ENCODE measurements around the gene RBMS1.

Gene RBMS1

GRCh38 chr2:160512491-160512890 is 18.9 kb upstream of the RBMS1 start:
- Mint-ChIP-seq H3K4me1 (ENCODE audit: low read depth) (peaks cover 26% of the 10 kb centered on the region), H3K36me3 (ENCODE audit: low read depth) (no peaks in the 10 kb centered on the region), H3K9me3 (no peaks in the 10 kb centered on the region), H3K27ac (no peak overlapping the region), H3K4me3 (no peak overlapping the region), H3K27me3 (ENCODE audit: low read depth) (no peaks in the 10 kb centered on the region)

GRCh38 chr2:160510617-160511016 is 17.0 kb upstream of the RBMS1 start:
- Mint-ChIP-seq H3K4me1 (ENCODE audit: low read depth) (peaks cover 23% of the 10 kb centered on the region), H3K27me3 (ENCODE audit: low read depth) (no peaks in the 10 kb centered on the region), H3K36me3 (ENCODE audit: low read depth) (no peaks in the 10 kb centered on the region), H3K9me3 (no peaks in the 10 kb centered on the region), H3K27ac (no peak overlapping the region), H3K4me3 (no peak overlapping the region)

- Mint-ChIP-seq H3K4me3 (no peak overlapping the region), H3K9me3 (no peaks in the 10 kb centered on the region), H3K4me1 (ENCODE audit: low read depth) (peaks cover 15% of the 10 kb centered on the region), H3K27ac (no peak overlapping the region), H3K36me3 (ENCODE audit: low read depth) (no peaks in the 10 kb centered on the region), H3K27me3 (ENCODE audit: low read depth) (no peaks in the 10 kb centered on the region)
Measured at GRCh38 chr2:160509016-160509415, 15.4 kb upstream of the RBMS1 start.

GRCh38 chr2:160507464-160507863 is 13.9 kb upstream of the RBMS1 start:
- no peaks in the 10 kb centered on the region for H3K27me3 Mint-ChIP-seq (ENCODE audit: low read depth)
- no peak overlapping the region for H3K4me3 Mint-ChIP-seq
- H3K36me3 Mint-ChIP-seq (ENCODE audit: low read depth), result no peaks in the 10 kb centered on the region
- H3K4me1 Mint-ChIP-seq (ENCODE audit: low read depth), result peaks cover 15% of the 10 kb centered on the region
- no peaks in the 10 kb centered on the region for H3K9me3 Mint-ChIP-seq
- no peak overlapping the region for H3K27ac Mint-ChIP-seq

GRCh38 chr2:160507046-160507407 is 13.4 kb upstream of the RBMS1 start:
- Mint-ChIP-seq H3K27ac (peak overlapping the region; percentile 50), H3K4me3 (peak overlapping the region; percentile 36), H3K36me3 (ENCODE audit: low read depth) (no peaks in the 10 kb centered on the region), H3K4me1 (ENCODE audit: low read depth) (peaks cover 15% of the 10 kb centered on the region), H3K9me3 (no peaks in the 10 kb centered on the region), H3K27me3 (ENCODE audit: low read depth) (no peaks in the 10 kb centered on the region)

GRCh38 chr2:160506371-160507045 is 12.9 kb upstream of the RBMS1 start:
- H3K4me3 Mint-ChIP-seq, result peak overlapping the region; percentile 36
- H3K36me3 Mint-ChIP-seq (ENCODE audit: low read depth), result no peaks in the 10 kb centered on the region
- peaks cover 15% of the 10 kb centered on the region for H3K4me1 Mint-ChIP-seq (ENCODE audit: low read depth)
- no peaks in the 10 kb centered on the region for H3K27me3 Mint-ChIP-seq (ENCODE audit: low read depth)
- H3K9me3 Mint-ChIP-seq, result no peaks in the 10 kb centered on the region
- H3K27ac Mint-ChIP-seq, result no peak overlapping the region

- Mint-ChIP-seq H3K27me3 (ENCODE audit: low read depth) (no peaks in the 10 kb centered on the region), H3K4me1 (ENCODE audit: low read depth) (peaks cover 15% of the 10 kb centered on the region), H3K36me3 (ENCODE audit: low read depth) (no peaks in the 10 kb centered on the region), H3K9me3 (no peaks in the 10 kb centered on the region), H3K4me3 (no peak overlapping the region), H3K27ac (no peak overlapping the region)
Measured at GRCh38 chr2:160505256-160505655, 11.6 kb upstream of the RBMS1 start.

GRCh38 chr2:160502478-160502877 is 8.9 kb upstream of the RBMS1 start:
- H3K4me1 Mint-ChIP-seq (ENCODE audit: low read depth), result peaks cover 10% of the 10 kb centered on the region
- no peaks in the 10 kb centered on the region for H3K27me3 Mint-ChIP-seq (ENCODE audit: low read depth)
- H3K4me3 Mint-ChIP-seq, result no peak overlapping the region
- H3K27ac Mint-ChIP-seq, result no peak overlapping the region
- H3K36me3 Mint-ChIP-seq (ENCODE audit: low read depth), result no peaks in the 10 kb centered on the region
- no peaks in the 10 kb centered on the region for H3K9me3 Mint-ChIP-seq

GRCh38 chr2:160501370-160501769 is 7.8 kb upstream of the RBMS1 start:
- H3K4me3 Mint-ChIP-seq, result no peak overlapping the region
- peaks cover 2% of the 10 kb centered on the region for H3K4me1 Mint-ChIP-seq (ENCODE audit: low read depth)
- no peak overlapping the region for H3K27ac Mint-ChIP-seq
- H3K9me3 Mint-ChIP-seq, result no peaks in the 10 kb centered on the region
- H3K27me3 Mint-ChIP-seq (ENCODE audit: low read depth), result peaks cover 7% of the 10 kb centered on the region
- H3K36me3 Mint-ChIP-seq (ENCODE audit: low read depth), result no peaks in the 10 kb centered on the region

- Mint-ChIP-seq H3K27ac (no peak overlapping the region), H3K4me3 (no peak overlapping the region), H3K4me1 (ENCODE audit: low read depth) (no peaks in the 10 kb centered on the region), H3K36me3 (ENCODE audit: low read depth) (no peaks in the 10 kb centered on the region), H3K9me3 (no peaks in the 10 kb centered on the region), H3K27me3 (ENCODE audit: low read depth) (peaks cover 20% of the 10 kb centered on the region)
Measured at GRCh38 chr2:160499865-160500264, 6.3 kb upstream of the RBMS1 start.

- Mint-ChIP-seq H3K36me3 (ENCODE audit: low read depth) (no peaks in the 10 kb centered on the region), H3K4me3 (no peak overlapping the region), H3K4me1 (ENCODE audit: low read depth) (peaks cover 3% of the 10 kb centered on the region), H3K9me3 (no peaks in the 10 kb centered on the region), H3K27ac (no peak overlapping the region), H3K27me3 (ENCODE audit: low read depth) (peaks cover 25% of the 10 kb centered on the region)
Measured at GRCh38 chr2:160498137-160498536, 4.5 kb upstream of the RBMS1 start.

GRCh38 chr2:160494201-160494644 is 616 bp upstream of the RBMS1 start:
- Mint-ChIP-seq H3K9me3 (no peaks in the 10 kb centered on the region), H3K4me1 (ENCODE audit: low read depth) (peaks cover 25% of the 10 kb centered on the region), H3K4me3 (peak overlapping the region; percentile 86), H3K36me3 (ENCODE audit: low read depth) (peaks cover 2% of the 10 kb centered on the region), H3K27me3 (ENCODE audit: low read depth) (peaks cover 25% of the 10 kb centered on the region), H3K27ac (no peak overlapping the region)

GRCh38 chr2:160492401-160493226 is 993 bp downstream of the RBMS1 start:
- H3K9me3 Mint-ChIP-seq, result no peaks in the 10 kb centered on the region
- peaks cover 5% of the 10 kb centered on the region for H3K36me3 Mint-ChIP-seq (ENCODE audit: low read depth)
- H3K4me1 Mint-ChIP-seq (ENCODE audit: low read depth), result peaks cover 37% of the 10 kb centered on the region
- peaks cover 25% of the 10 kb centered on the region for H3K27me3 Mint-ChIP-seq (ENCODE audit: low read depth)
- peak overlapping the region; percentile 96 for H3K4me3 Mint-ChIP-seq
- H3K27ac Mint-ChIP-seq, result peak overlapping the region; percentile 96

GRCh38 chr2:160491911-160492371 is 1.7 kb downstream of the RBMS1 start:
- Mint-ChIP-seq H3K27me3 (ENCODE audit: low read depth) (peaks cover 22% of the 10 kb centered on the region), H3K4me3 (peak overlapping the region; percentile 96), H3K36me3 (ENCODE audit: low read depth) (peaks cover 5% of the 10 kb centered on the region), H3K4me1 (ENCODE audit: low read depth) (peaks cover 42% of the 10 kb centered on the region), H3K27ac (peak overlapping the region; percentile 96), H3K9me3 (no peaks in the 10 kb centered on the region)
